Calu3 (cell line): ENCODE data around the gene SEC16A. TPM values are rescaled to one million over a fixed set of nuclear protein-coding genes. Genes with fewer than 3 reads are reported as not detected.
"Not testable (repeated sequence)": the region's sequence is repeated elsewhere in the genome, so short reads cannot be mapped to it uniquely, and the experiment has no call there.

ENCODE experiments used
- BruUV-seq: library from RNA; stranded (reverse); fragments of 400-500 nt; replicated peaks from 2 replicates; lab custom pipeline; 2021; lab: Mats Ljungman, UMichigan
- CTCF ChIA-PET: fragments of 300-600 bp; sonication (Branson Sonifier 250); formaldehyde crosslinking; loops from one replicate; lab custom pipeline; 2022; ENCODE audit warnings: antibody characterized with exemption; lab: Charles Lee
- DNase-seq: peaks from one replicate; pipeline ENCODE4 v3.0.0; 2022
- H3K27ac Mint-ChIP-seq: one replicate; pipeline ENCODE4 v1.8.0; 2022; ENCODE audit warnings: mixed read lengths; ENCODE audit not compliant: unreplicated experiment
- H3K27me3 Mint-ChIP-seq: one replicate; pipeline ENCODE4 v1.8.0; 2022; ENCODE audit warnings: mixed read lengths; ENCODE audit not compliant: unreplicated experiment
- H3K36me3 Mint-ChIP-seq: one replicate; pipeline ENCODE4 v1.8.0; 2022; ENCODE audit warnings: mild to moderate bottlenecking, moderate library complexity, mixed read lengths; ENCODE audit not compliant: insufficient read depth, unreplicated experiment
- H3K4me1 Mint-ChIP-seq: one replicate; pipeline ENCODE4 v1.8.0; 2022; ENCODE audit warnings: mild to moderate bottlenecking, low read depth, mixed read lengths; ENCODE audit not compliant: unreplicated experiment
- H3K4me3 Mint-ChIP-seq: one replicate; pipeline ENCODE4 v1.8.0; 2022; ENCODE audit warnings: mild to moderate bottlenecking, low read depth, moderate library complexity, mixed read lengths; ENCODE audit not compliant: unreplicated experiment
- H3K9me3 Mint-ChIP-seq: one replicate; pipeline ENCODE4 v1.8.0; 2022; ENCODE audit warnings: low read depth, mixed read lengths; ENCODE audit not compliant: unreplicated experiment
- intact Hi-C: fragments of 100-400 bp; cut with micrococcal nuclease; formaldehyde crosslinking; loops from one replicate; pipeline ENCODE4 v1.10.0; 2022; ENCODE audit not compliant: unreplicated experiment
- total RNA-seq: library from RNA; stranded (reverse); gene quantifications from 2 replicates; pipeline ENCODE4 v1.2.3, GENCODE V29; 2022
- TF ChIP-seq, protein P1 (sequence below): fragments of 200-600 bp; IDR thresholded peaks from one replicate; pipeline ENCODE4 v1.8.0; 2022; ENCODE audit warnings: antibody characterized with exemption; ENCODE audit not compliant: unreplicated experiment

The SEC16A gene
- total RNA-seq, 1 experiment from 2014 or later = 48.9 TPM

DNA sequence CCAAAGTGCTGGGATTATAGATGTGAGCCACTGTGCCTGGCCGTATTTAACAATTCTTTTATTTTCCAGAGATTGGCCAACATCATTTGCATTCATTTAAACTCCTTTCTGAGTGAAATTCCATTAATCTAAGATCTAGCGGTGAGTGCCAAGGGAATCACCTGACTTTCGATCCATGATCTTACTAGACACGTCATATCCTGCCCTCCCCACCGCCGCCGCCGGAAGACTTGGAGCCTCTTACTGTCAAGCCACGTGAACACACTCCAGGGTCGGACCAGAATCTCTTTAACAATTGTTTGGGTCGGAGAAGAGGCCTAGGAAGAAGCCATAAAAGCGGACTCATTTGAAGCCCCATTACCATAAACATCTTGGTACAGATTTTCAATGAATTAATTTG, 56.1 kb downstream of the SEC16A start:
- Mint-ChIP-seq H3K27ac (no peak overlapping the region), H3K9me3 (no peaks in the 10 kb centered on the region), H3K4me1 (no peaks in the 10 kb centered on the region), H3K27me3 (no peaks in the 10 kb centered on the region), H3K36me3 (peaks cover 39% of the 10 kb centered on the region), H3K4me3 (no peak overlapping the region)
- no TSS peak for BruUV-seq
- no peak for DNase-seq
- intact Hi-C loops = no loop called here
- TF ChIP-seq, protein P1, sequence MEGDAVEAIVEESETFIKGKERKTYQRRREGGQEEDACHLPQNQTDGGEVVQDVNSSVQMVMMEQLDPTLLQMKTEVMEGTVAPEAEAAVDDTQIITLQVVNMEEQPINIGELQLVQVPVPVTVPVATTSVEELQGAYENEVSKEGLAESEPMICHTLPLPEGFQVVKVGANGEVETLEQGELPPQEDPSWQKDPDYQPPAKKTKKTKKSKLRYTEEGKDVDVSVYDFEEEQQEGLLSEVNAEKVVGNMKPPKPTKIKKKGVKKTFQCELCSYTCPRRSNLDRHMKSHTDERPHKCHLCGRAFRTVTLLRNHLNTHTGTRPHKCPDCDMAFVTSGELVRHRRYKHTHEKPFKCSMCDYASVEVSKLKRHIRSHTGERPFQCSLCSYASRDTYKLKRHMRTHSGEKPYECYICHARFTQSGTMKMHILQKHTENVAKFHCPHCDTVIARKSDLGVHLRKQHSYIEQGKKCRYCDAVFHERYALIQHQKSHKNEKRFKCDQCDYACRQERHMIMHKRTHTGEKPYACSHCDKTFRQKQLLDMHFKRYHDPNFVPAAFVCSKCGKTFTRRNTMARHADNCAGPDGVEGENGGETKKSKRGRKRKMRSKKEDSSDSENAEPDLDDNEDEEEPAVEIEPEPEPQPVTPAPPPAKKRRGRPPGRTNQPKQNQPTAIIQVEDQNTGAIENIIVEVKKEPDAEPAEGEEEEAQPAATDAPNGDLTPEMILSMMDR = no peak
- CTCF ChIA-PET = no interaction called here

DNA sequence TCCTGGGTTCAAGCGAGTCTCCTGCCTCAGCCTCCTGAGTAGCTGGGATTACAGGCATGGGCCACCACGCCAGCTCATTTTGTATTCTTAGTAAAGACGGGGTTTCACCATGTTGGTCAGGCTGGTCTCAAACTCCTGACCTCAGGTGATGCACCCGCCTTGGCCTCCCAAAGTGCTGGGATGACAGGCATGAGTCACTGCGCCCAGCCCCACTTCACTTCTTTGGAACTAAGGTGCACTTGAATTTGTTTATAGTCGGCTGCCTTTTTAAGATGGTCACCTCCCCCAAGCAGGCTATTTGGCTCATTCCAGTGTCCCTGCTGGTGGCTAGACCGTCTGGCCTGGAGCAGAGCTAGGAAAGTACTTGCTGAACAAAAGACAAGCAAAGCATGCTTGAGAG, 57.5 kb downstream of the SEC16A start:
- H3K9me3 Mint-ChIP-seq, H3K4me3 Mint-ChIP-seq, DNase-seq, CTCF ChIA-PET, BruUV-seq, H3K4me1 Mint-ChIP-seq, intact Hi-C loops, H3K27ac Mint-ChIP-seq, H3K27me3 Mint-ChIP-seq: not testable (repeated sequence)
- peaks cover 44% of the 10 kb centered on the region for H3K36me3 Mint-ChIP-seq

DNA sequence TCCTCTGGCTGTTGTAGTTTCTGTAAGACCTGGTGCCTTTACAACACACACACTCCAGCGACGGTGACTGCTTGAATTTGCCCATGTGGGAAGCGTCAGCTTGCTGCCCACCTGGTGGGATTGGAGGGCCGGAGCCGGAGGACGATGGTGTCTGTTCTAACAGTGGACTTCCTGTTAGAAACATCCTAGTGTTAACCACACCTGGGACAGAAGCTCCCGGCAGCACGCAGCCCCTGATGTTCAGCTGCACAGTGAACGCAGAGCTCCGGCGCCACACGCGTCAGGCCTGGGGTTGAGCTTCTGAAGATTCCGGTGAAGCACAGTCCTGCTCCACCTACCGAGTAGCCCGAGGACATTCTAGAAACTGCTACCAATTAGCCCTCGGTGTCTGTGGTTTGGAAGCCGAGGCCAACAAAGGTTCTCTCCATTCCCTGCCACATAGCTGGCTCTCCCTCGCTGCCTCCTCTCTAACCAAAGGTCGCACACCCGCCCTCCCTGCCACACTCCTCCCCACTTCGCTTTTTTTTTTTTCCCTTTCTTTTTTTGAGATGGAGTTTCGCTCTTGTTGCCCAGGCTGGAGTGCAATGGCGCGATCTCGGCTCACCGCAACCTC, 58.0 kb downstream of the SEC16A start:
- H3K36me3 Mint-ChIP-seq = peaks cover 39% of the 10 kb centered on the region
- CTCF ChIA-PET = no interaction called here
- DNase-seq = no peak
- H3K9me3 Mint-ChIP-seq = no peaks in the 10 kb centered on the region
- no peaks in the 10 kb centered on the region for H3K4me1 Mint-ChIP-seq
- no peak overlapping the region for H3K27ac Mint-ChIP-seq
- TF ChIP-seq, protein P1 = no peak
- no peaks in the 10 kb centered on the region for H3K27me3 Mint-ChIP-seq
- BruUV-seq = no TSS peak
- intact Hi-C loops = no loop called here
- no peak overlapping the region for H3K4me3 Mint-ChIP-seq

DNA sequence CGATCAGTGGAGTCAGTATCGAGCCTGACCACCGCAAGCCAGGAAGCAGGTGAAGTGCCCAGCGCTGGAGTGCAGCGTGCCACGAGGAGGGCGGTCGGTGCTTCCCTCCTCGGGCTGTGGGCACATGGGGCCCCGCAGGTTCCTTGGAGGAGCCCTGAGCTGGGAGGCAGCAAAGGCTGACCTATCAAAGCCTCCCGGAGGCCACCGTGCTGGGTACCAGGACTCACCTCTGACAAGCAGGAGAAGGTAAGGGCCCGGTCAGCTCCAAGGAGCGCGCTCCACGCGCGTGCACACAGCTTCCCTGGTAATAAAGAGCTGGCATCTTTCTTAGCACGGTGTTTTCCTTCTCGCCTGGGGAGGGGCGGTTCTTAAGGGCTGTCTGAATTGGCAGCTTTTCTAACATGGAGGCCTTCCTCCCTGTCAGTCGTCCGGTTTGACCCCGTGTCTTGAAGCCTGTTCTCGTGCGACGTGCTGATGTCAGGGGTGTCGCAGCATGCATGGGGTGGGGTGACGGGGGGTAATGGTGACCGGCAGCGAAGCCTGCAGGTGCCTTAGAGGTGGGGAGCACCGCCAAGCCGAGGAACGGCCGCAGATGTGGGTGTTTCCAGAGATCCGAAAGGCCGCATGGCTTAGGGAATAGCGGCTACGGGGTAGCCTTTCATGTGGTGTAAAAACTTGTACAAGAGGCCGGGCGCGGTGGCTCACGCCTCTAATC, 59.3 kb downstream of the SEC16A start:
- Mint-ChIP-seq H3K4me3 (no peak overlapping the region), H3K4me1 (no peaks in the 10 kb centered on the region), H3K36me3 (peaks cover 36% of the 10 kb centered on the region), H3K9me3 (no peaks in the 10 kb centered on the region), H3K27ac (no peak overlapping the region), H3K27me3 (no peaks in the 10 kb centered on the region)
- CTCF ChIA-PET = no interaction called here
- no peak for DNase-seq
- intact Hi-C loops = no loop called here
- TF ChIP-seq, protein P1 = no peak
- BruUV-seq = TSS peak; percentile 39

DNA sequence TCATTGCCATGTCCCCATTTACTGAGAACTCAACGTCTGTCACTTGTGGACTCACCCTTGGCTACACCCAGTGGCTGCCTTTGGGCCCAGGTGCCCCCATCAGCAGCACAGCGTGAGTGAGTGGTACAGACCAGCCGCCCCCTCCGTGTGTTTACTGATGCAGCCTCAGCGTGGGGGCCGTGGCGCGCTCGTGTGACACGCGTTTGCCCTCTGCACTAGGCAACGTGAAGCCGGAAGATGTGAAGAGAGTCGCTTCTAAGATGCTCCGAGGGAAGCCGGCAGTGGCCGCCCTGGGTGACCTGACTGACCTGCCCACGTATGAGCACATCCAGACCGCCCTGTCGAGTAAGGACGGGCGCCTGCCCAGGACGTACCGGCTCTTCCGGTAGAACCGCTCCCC, 60.0 kb downstream of the SEC16A start:
- no peak for DNase-seq
- Mint-ChIP-seq H3K4me3 (no peak overlapping the region), H3K36me3 (peaks cover 37% of the 10 kb centered on the region), H3K4me1 (no peaks in the 10 kb centered on the region), H3K9me3 (no peaks in the 10 kb centered on the region), H3K27me3 (no peaks in the 10 kb centered on the region), H3K27ac (no peak overlapping the region)
- BruUV-seq = no TSS peak
- CTCF ChIA-PET = no interaction called here
- TF ChIP-seq, protein P1 = no peak
- intact Hi-C loops = no loop called here
